Hepatocyte (in vitro differentiated cells): Measurements from ENCODE around the gene HAUS7. TPM values are rescaled to one million over a fixed set of nuclear protein-coding genes. Genes with fewer than 3 reads are reported as not detected.

Experiments used
- DNase-seq: peaks from one replicate; pipeline ENCODE4 v3.0.0-alpha.2; 2016; ENCODE audit warnings: low spot score
- H2AFZ ChIP-seq: fragments of 200-600 bp; sonication (generic); 2 replicates; pipeline ENCODE4 v1.6.0; 2016; ENCODE audit warnings: antibody characterized with exemption, mild to moderate bottlenecking
- H3K27ac ChIP-seq: fragments of 200-600 bp; sonication (generic); 2 replicates; pipeline ENCODE4 v1.5.1; 2016; ENCODE audit warnings: mild to moderate bottlenecking
- H3K27me3 ChIP-seq: fragments of 200-600 bp; sonication (generic); 2 replicates; pipeline ENCODE4 v1.6.1; 2016
- H3K36me3 ChIP-seq: fragments of 200-600 bp; sonication (generic); replicated peaks from 2 replicates; pipeline ENCODE4 v1.5.1; 2016; ENCODE audit warnings: low read depth; ENCODE audit not compliant: insufficient read depth
- H3K4me1 ChIP-seq: fragments of 200-600 bp; sonication (generic); 2 replicates; pipeline ENCODE4 v1.5.1; 2016; ENCODE audit warnings: mild to moderate bottlenecking, moderate library complexity; ENCODE audit not compliant: insufficient read depth
- H3K4me2 ChIP-seq: fragments of 200-600 bp; sonication (generic); 2 replicates; pipeline ENCODE4 v1.6.0; 2016
- H3K4me3 ChIP-seq: fragments of 200-600 bp; sonication (generic); 2 replicates; pipeline ENCODE4 v1.5.1; 2016; ENCODE audit warnings: mild to moderate bottlenecking
- H3K79me2 ChIP-seq: fragments of 200-600 bp; sonication (generic); 2 replicates; pipeline ENCODE4 v1.6.0; 2017; ENCODE audit warnings: mild to moderate bottlenecking
- H3K9me2 ChIP-seq: fragments of 200-600 bp; sonication (generic); replicated peaks from 2 replicates; pipeline ENCODE4 v1.6.0; 2017; ENCODE audit warnings: mild to moderate bottlenecking; ENCODE audit not compliant: insufficient read depth
- H3K9me3 ChIP-seq: fragments of 200-600 bp; sonication (generic); 2 replicates; pipeline ENCODE4 v1.5.1; 2016; ENCODE audit warnings: low read depth, mild to moderate bottlenecking
- H4K20me1 ChIP-seq: fragments of 200-600 bp; sonication (generic); 2 replicates; pipeline ENCODE4 v1.6.0; 2016; ENCODE audit warnings: mild to moderate bottlenecking; ENCODE audit not compliant: insufficient read depth, poor library complexity, severe bottlenecking
- EZH2 ChIP-seq: fragments of 200-600 bp; sonication (generic); IDR thresholded peaks from 2 replicates; pipeline ENCODE4 v1.6.1; 2016; ENCODE audit warnings: antibody characterized with exemption, mild to moderate bottlenecking, borderline replicate concordance
- EZH2phosphoT487 ChIP-seq: fragments of 200-600 bp; sonication (generic); IDR thresholded peaks from one replicate; pipeline ENCODE4 v1.6.1; 2018; ENCODE audit warnings: antibody characterized with exemption, mild to moderate bottlenecking, low read depth, moderate library complexity; ENCODE audit not compliant: unreplicated experiment, severe bottlenecking
- WGBS: methylation state at CpG from one replicate; pipeline ENCODE4 v1.1.6; 2016; ENCODE audit warnings: low lambda C conversion rate; ENCODE audit errors: missing lambda C conversion rate; 5-methylcytosine and 5-hydroxymethylcytosine counted together
- polyA plus RNA-seq: library from polyadenylated mRNA; unstranded; fragments of >200 nt; fragmentation: Nextera tagmentation; extraction: Ambion mirVana; gene quantifications from 2 replicates; pipeline ENCODE4 v1.2.1, GENCODE V29; 2016
- total RNA-seq: library from RNA; depleted of rRNA; stranded (reverse); fragments of >200 nt; gene quantifications from 2 replicates; pipeline ENCODE4 v1.2.3, GENCODE V29; 2014
- TF ChIP-seq, protein P1 (sequence below): fragments of 200-600 bp; sonication (generic); IDR thresholded peaks from 2 replicates; pipeline ENCODE4 v1.5.1; 2016; ENCODE audit warnings: antibody characterized with exemption, mild to moderate bottlenecking; ENCODE audit not compliant: poor library complexity

HAUS7 gene
- total and polyA plus RNA-seq, 2 experiments from 2014 or later: 17.5 to 23.1 TPM

DNA sequence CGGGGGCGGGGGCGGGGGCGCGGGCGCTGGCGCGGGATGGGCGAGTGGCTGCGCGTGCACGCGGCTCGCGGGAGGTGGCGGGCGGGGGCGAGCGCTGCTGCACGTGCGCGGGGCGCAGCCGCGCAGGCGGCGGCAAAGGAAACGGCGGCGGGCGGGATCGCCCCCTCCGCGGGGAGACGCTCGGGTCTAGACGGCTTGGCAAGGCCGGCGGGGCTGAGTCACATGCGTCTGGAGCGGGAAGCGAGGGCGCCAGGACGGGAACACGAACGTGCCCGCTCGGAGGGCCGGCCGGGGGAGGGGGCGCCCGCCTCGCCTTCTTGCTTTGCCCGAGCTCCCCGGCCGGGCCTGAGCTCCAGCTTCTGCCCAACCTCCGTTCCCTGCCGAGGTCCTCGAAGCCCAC, 4.3 kb upstream of the HAUS7 start:
- Histone ChIP-seq H3K36me3 (no peaks in the 10 kb centered on the region), H3K4me2 (peak overlapping the region; percentile 71), H3K79me2 (no peaks in the 10 kb centered on the region), H3K27ac (peak overlapping the region; percentile 95), H3K4me3 (no peak overlapping the region), H3K9me3 (no peaks in the 10 kb centered on the region), H3K27me3 (no peaks in the 10 kb centered on the region), H2AFZ (no peak overlapping the region), H3K9me2 (no peaks in the 10 kb centered on the region), H3K4me1 (peaks cover 11% of the 10 kb centered on the region), H4K20me1 (no peaks in the 10 kb centered on the region)
- TF ChIP-seq, protein P1, sequence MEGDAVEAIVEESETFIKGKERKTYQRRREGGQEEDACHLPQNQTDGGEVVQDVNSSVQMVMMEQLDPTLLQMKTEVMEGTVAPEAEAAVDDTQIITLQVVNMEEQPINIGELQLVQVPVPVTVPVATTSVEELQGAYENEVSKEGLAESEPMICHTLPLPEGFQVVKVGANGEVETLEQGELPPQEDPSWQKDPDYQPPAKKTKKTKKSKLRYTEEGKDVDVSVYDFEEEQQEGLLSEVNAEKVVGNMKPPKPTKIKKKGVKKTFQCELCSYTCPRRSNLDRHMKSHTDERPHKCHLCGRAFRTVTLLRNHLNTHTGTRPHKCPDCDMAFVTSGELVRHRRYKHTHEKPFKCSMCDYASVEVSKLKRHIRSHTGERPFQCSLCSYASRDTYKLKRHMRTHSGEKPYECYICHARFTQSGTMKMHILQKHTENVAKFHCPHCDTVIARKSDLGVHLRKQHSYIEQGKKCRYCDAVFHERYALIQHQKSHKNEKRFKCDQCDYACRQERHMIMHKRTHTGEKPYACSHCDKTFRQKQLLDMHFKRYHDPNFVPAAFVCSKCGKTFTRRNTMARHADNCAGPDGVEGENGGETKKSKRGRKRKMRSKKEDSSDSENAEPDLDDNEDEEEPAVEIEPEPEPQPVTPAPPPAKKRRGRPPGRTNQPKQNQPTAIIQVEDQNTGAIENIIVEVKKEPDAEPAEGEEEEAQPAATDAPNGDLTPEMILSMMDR: no peak
- TF ChIP-seq EZH2 (no peak), EZH2phosphoT487 (no peak)
- peak; percentile 80 for DNase-seq
- WGBS: 10% methylated on average over 16 of the region's 59 CpGs

DNA sequence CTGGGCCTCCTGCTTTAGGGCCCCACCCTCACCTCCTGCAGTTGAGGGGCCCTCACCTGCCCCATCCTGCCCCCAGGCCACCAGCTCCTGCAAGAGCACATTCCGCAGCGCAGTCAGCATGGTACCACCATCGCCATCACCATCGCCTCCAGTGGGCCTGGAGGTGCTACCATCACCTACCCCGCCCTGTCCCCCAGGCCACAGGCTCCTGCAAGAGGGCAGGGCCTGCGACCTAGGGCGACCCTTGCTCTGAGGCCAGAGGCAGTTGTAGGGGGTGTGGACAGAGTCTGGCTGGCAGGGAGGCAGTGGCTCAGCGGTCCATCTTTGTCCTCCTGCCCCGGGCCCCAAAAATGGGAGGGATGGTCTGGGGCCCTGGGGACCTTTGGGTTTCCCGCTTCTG, 3.9 kb upstream of the HAUS7 start:
- H3K9me2 ChIP-seq: no peaks in the 10 kb centered on the region
- peak overlapping the region; percentile 53 for H3K27ac ChIP-seq
- H4K20me1 ChIP-seq: no peaks in the 10 kb centered on the region
- peaks cover 11% of the 10 kb centered on the region for H3K4me1 ChIP-seq
- no peaks in the 10 kb centered on the region for H3K9me3 ChIP-seq
- H3K27me3 ChIP-seq: no peaks in the 10 kb centered on the region
- no peaks in the 10 kb centered on the region for H3K36me3 ChIP-seq
- no peak for DNase-seq
- WGBS: 77% methylated on average over 10 of the region's 10 CpGs
- peak overlapping the region; percentile 25 for H3K4me2 ChIP-seq
- H2AFZ ChIP-seq: no peak overlapping the region
- H3K79me2 ChIP-seq: peaks cover 4% of the 10 kb centered on the region
- TF ChIP-seq EZH2phosphoT487 (no peak), EZH2 (no peak)
- TF ChIP-seq, protein P1: no peak
- H3K4me3 ChIP-seq: no peak overlapping the region

DNA sequence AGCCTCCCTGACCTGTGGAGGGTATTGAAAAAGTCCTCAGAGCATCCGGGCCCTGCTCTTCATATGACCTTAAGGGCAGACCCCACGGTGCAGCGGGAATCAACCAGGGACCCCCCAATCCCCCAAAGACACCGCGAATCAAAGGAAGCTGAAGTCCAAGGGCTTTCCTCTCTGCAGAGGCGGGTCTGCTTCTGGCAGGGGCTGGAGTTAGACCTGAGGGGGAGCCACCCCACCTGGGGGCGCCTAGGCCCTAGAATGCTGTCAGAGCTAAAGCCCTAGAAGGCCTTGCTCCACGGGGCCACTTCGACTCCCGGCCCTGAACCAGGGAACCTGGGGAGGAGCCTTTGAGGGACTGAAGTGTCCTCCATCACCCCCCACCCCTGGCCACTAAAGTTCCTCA, 2.8 kb upstream of the HAUS7 start:
- Histone ChIP-seq H3K4me2 (no peak overlapping the region), H3K27ac (no peak overlapping the region), H3K36me3 (no peaks in the 10 kb centered on the region), H3K27me3 (no peaks in the 10 kb centered on the region), H3K9me2 (no peaks in the 10 kb centered on the region), H3K79me2 (peaks cover 4% of the 10 kb centered on the region), H3K9me3 (no peaks in the 10 kb centered on the region), H2AFZ (no peak overlapping the region), H3K4me3 (no peak overlapping the region), H3K4me1 (peaks cover 11% of the 10 kb centered on the region), H4K20me1 (no peaks in the 10 kb centered on the region)
- WGBS: 90% methylated on average over 10 of the region's 10 CpGs
- TF ChIP-seq EZH2: no peak
- no peak for TF ChIP-seq EZH2phosphoT487
- TF ChIP-seq, protein P1: no peak
- no peak for DNase-seq
